ENCODE measurements around the gene MICAL2. TPM values are rescaled to one million over a fixed set of nuclear protein-coding genes. Genes with fewer than 3 reads are reported as not detected.

Gene MICAL2
- total RNA-seq, 2 donors from 2014 or later: 194 TPM

DNA sequence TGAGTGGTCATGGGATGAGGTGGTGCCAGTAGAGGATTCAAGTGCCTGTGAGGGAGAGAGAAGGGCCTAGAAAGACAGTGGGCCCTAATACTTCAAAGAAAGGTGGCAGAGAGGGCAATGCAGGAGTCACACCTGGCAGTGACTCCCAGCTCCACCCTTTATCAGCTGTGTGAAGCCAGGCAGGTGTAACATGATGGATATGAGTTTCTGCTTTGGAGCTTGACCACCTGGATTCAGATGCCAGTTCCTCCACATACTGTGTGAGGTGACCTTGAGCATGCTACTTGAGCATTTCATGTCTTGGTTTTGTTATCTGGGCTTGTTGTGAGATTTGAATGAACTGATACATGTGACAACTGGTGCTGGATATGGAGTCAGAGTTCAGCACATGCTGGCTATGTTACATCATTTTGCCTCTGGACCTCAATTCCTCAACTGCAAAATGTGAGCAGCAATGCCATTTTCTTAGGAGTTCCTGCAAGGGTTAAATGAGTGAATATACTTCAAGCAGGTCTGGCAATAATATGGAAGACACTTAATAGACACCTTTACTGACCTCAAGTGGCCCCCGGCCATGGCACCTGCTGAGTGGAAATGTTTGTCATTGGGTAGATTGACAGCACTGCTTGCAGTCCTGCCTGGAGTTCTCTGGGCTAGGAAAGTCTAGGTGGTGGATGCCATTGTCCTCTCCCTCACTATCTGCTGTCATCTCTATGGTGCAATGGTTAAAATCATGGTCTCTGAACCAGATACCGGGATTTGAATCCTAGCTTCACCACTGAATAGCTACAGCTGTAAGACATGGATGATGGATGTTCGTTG lies 83.3 kb downstream of the MICAL2 start:
- intact Hi-C loops (cut with DNase I): no loop called here
- H3K9me3 ChIP-seq: no peaks in the 10 kb centered on the region
- H3K9ac ChIP-seq (ENCODE audit: low read depth in 2 of 2, low read length in 2 of 2): no peak overlapping the region
- H3K27ac ChIP-seq: no peak overlapping the region
- peaks cover 2% of the 10 kb centered on the region for H3K4me1 ChIP-seq
- no peaks in the 10 kb centered on the region for H3K27me3 ChIP-seq
- TF ChIP-seq, protein P1, sequence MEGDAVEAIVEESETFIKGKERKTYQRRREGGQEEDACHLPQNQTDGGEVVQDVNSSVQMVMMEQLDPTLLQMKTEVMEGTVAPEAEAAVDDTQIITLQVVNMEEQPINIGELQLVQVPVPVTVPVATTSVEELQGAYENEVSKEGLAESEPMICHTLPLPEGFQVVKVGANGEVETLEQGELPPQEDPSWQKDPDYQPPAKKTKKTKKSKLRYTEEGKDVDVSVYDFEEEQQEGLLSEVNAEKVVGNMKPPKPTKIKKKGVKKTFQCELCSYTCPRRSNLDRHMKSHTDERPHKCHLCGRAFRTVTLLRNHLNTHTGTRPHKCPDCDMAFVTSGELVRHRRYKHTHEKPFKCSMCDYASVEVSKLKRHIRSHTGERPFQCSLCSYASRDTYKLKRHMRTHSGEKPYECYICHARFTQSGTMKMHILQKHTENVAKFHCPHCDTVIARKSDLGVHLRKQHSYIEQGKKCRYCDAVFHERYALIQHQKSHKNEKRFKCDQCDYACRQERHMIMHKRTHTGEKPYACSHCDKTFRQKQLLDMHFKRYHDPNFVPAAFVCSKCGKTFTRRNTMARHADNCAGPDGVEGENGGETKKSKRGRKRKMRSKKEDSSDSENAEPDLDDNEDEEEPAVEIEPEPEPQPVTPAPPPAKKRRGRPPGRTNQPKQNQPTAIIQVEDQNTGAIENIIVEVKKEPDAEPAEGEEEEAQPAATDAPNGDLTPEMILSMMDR (IDR thresholded peaks at IDR 0.05): no peak
- H3K36me3 ChIP-seq: no peaks in the 10 kb centered on the region
- H3K4me3 ChIP-seq: no peak overlapping the region
- DNase-seq: no peak

DNA sequence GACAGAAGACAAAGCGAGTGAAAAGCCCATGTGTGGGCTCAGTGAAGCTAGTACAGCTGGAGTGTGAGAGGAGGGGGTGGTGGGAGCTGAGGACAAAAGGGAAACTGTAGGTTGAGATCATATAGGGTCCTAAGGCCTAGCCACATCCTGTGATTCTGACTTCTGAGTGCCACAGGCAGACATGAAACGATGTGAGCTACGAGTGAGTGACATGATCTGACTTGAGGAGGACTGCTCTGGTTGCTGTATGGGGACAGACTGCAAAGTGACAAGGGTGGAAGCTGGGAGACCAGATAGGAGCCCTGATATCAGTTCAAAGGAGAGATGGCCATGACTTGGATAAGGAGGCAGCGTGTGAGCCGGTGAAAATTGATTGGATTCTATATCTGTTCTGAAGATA lies 85.4 kb downstream of the MICAL2 start:
- TF ChIP-seq, protein P1 (IDR thresholded peaks at IDR 0.05): no peak
- H3K27ac ChIP-seq: no peak overlapping the region
- H3K4me1 ChIP-seq: peaks cover 5% of the 10 kb centered on the region
- no peaks in the 10 kb centered on the region for H3K36me3 ChIP-seq
- H3K27me3 ChIP-seq: no peaks in the 10 kb centered on the region
- no peak overlapping the region for H3K9ac ChIP-seq (ENCODE audit: low read depth in 2 of 2, low read length in 2 of 2)
- H3K4me3 ChIP-seq: no peak overlapping the region
- intact Hi-C loops (cut with DNase I): no loop called here
- H3K9me3 ChIP-seq: no peaks in the 10 kb centered on the region
- DNase-seq: no peak

DNA sequence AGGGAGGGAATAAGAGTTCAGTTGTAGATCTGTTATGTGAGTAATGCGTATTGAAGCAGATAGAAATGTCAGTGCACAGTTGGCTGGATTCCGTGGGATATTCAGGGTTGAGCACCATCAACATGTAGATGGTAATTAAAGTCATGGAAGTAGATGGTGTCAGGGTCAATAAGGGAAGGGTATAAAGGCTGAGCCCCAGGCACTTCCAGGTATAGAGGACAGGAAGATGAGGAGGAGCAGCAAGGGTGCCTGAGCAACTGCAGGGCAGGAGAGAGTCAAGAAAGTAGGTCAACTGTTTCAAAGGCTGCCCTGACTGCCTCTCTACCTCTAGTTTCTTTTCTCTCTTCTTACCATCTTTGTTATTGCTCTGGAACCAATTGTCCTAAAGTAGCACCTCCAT lies 85.9 kb downstream of the MICAL2 start:
- Histone ChIP-seq H3K36me3 (no peaks in the 10 kb centered on the region), H3K27ac (no peak overlapping the region), H3K9me3 (no peaks in the 10 kb centered on the region), H3K27me3 (no peaks in the 10 kb centered on the region), H3K4me3 (no peak overlapping the region), H3K4me1 (peaks cover 5% of the 10 kb centered on the region), H3K9ac (ENCODE audit: low read depth in 2 of 2, low read length in 2 of 2) (no peak overlapping the region)
- DNase-seq: no peak
- TF ChIP-seq, protein P1 (IDR thresholded peaks at IDR 0.05): no peak
- intact Hi-C loops (cut with DNase I): no loop called here

DNA sequence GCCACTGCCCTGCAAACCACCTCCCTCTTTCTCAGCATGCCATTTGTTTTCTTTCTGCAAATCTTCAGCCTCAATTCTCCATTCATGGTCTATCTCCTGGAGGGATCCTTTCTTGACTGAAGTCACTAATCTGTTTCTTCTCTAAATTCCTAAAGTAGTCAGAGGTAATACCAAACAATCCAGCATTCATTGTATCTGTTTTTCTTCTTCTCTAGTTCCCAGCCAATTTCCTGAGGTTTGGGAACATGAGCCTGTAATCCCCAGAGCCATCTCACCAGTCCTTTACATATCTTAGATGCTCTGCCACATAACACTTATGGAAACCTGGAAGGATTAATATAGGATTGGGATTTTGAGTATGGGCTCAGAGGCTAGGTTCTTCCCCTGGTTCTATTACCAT lies 86.5 kb downstream of the MICAL2 start:
- Histone ChIP-seq H3K27me3 (no peaks in the 10 kb centered on the region), H3K4me3 (no peak overlapping the region), H3K9me3 (no peaks in the 10 kb centered on the region), H3K9ac (ENCODE audit: low read depth in 2 of 2, low read length in 2 of 2) (no peak overlapping the region), H3K36me3 (no peaks in the 10 kb centered on the region), H3K27ac (no peak overlapping the region), H3K4me1 (peaks cover 5% of the 10 kb centered on the region)
- intact Hi-C loops (cut with DNase I): no loop called here
- TF ChIP-seq, protein P1 (IDR thresholded peaks at IDR 0.05): no peak
- no peak for DNase-seq

DNA sequence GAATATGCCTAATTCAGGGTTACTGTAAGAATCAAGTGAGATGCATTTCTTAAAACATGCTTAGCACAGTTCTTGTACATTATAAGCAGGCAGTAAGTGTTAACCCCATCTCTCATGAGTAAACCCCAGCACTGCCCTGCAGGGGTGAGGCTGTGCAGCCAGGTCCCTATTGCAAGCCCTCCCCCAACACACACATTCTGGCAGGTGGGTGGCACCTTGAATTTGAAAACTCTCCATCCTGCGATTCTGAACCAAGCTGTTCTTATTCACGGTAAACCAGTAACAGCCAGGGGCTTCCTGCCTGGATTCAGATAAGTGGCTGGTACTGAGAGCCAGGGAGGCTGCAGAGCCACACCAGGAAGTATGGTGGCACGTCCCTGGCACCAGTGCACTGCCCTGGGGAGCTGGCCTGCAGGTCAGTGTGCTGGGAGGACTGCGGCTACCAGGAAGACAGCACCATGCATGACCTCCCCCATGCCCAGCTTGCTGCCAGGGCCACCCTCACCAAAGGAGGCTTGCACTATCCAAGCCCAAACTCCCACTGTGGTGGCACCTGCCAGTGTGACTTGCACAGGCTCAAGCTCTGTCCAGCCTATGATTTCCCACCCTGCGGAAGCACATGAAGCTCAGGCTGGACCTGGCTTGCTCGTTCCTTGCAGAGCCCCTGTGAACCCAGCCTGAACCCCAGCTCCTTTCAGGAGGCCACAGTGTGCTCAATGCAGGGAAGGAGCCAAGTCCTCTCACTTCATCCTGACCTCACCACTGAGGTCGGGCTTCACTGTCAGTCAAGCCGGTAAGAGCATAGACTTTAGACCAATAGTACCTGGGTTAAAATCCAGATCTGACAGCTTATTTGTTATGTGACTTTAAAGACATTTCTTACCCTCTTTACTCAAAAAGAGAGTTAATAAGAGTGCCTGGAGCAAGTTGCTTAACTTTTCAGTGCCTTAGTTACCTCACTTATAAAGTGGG lies 88.1 kb downstream of the MICAL2 start:
- DNase-seq: no peak
- Histone ChIP-seq H3K9me3 (no peaks in the 10 kb centered on the region), H3K4me3 (no peak overlapping the region), H3K27ac (no peak overlapping the region), H3K4me1 (peaks cover 5% of the 10 kb centered on the region), H3K9ac (ENCODE audit: low read depth in 2 of 2, low read length in 2 of 2) (no peak overlapping the region), H3K27me3 (no peaks in the 10 kb centered on the region), H3K36me3 (no peaks in the 10 kb centered on the region)
- TF ChIP-seq, protein P1 (IDR thresholded peaks at IDR 0.05): no peak
- intact Hi-C loops (cut with DNase I): no loop called here
